Neural progenitor cell (in vitro differentiated cells): ENCODE data around the gene TOR1AIP2. TPM values are rescaled to one million over a fixed set of nuclear protein-coding genes. Genes with fewer than 3 reads are reported as not detected.
A peak's percentile ranks its signal among the peaks of the same experiment; 100 is the strongest.

Experiments used
- DNase-seq: peaks from one replicate; pipeline ENCODE4 v3.0.0-alpha.2; 2016; ENCODE audit warnings: low spot score
- H2AFZ ChIP-seq: fragments of 200-600 bp; sonication (generic); replicated peaks from 2 replicates; pipeline ENCODE4 v1.6.1; 2016; ENCODE audit warnings: antibody characterized with exemption
- H3F3A ChIP-seq: fragments of 200-600 bp; sonication (generic); 2 replicates; pipeline ENCODE4 v1.6.1; 2016; ENCODE audit warnings: antibody characterized with exemption, low read depth
- H3K27ac ChIP-seq: fragments of 200-600 bp; sonication (generic); 2 replicates; pipeline ENCODE4 v1.5.1; 2016; ENCODE audit warnings: mild to moderate bottlenecking
- H3K27me3 ChIP-seq: fragments of 200-600 bp; sonication (generic); 2 replicates; pipeline ENCODE4 v1.6.1; 2016; ENCODE audit warnings: mild to moderate bottlenecking, moderate library complexity
- H3K36me3 ChIP-seq: fragments of 200-600 bp; sonication (generic); 2 replicates; pipeline ENCODE4 v1.5.1; 2016
- H3K4me1 ChIP-seq: fragments of 200-600 bp; sonication (generic); 2 replicates; pipeline ENCODE4 v1.6.1; 2016; ENCODE audit warnings: mixed run types
- H3K4me2 ChIP-seq: fragments of 200-600 bp; sonication (generic); 2 replicates; pipeline ENCODE4 v1.6.1; 2016
- H3K4me3 ChIP-seq: fragments of 200-600 bp; sonication (generic); 2 replicates; pipeline ENCODE4 v1.5.1; 2016
- H3K79me2 ChIP-seq: fragments of 200-600 bp; sonication (generic); 2 replicates; pipeline ENCODE4 v1.6.1; 2016; ENCODE audit warnings: low read depth
- H3K9ac ChIP-seq: fragments of 200-600 bp; sonication (generic); 2 replicates; pipeline ENCODE4 v1.6.1; 2016
- H3K9me3 ChIP-seq: fragments of 200-600 bp; sonication (generic); 2 replicates; pipeline ENCODE4 v1.5.1; 2016; ENCODE audit warnings: low read depth
- H4K20me1 ChIP-seq: fragments of 200-600 bp; sonication (generic); 2 replicates; pipeline ENCODE4 v1.6.1; 2016; ENCODE audit warnings: low read depth
- H3K27ac Mint-ChIP-seq: 3 replicates; pipeline ENCODE4 v1.8.0; 2021; ENCODE audit warnings: mixed read lengths
- H3K27me3 Mint-ChIP-seq: 2 replicates; pipeline ENCODE4 v1.8.0; 2022; ENCODE audit warnings: low read depth, mild to moderate bottlenecking, inconsistent platforms, moderate library complexity, mixed read lengths; ENCODE audit not compliant: insufficient read depth
- H3K36me3 Mint-ChIP-seq: 3 replicates; pipeline ENCODE4 v1.8.0; 2021; ENCODE audit warnings: mixed read lengths
- H3K4me1 Mint-ChIP-seq: 3 replicates; pipeline ENCODE4 v1.8.0; 2021; ENCODE audit warnings: mixed read lengths
- H3K4me3 Mint-ChIP-seq: 3 replicates; pipeline ENCODE4 v1.8.0; 2021; ENCODE audit warnings: mild to moderate bottlenecking, moderate library complexity, mixed read lengths
- H3K9me3 Mint-ChIP-seq: 3 replicates; pipeline ENCODE4 v1.8.0; 2020; ENCODE audit warnings: mixed read lengths
- CTCF ChIP-seq: fragments of 200-600 bp; sonication (generic); IDR thresholded peaks from 2 replicates; pipeline ENCODE4 v1.5.1; 2017; ENCODE audit warnings: antibody characterized with exemption, mild to moderate bottlenecking
- EZH2 ChIP-seq: fragments of 200-600 bp; sonication (generic); IDR thresholded peaks from 2 replicates; pipeline ENCODE4 v1.6.1; 2017; ENCODE audit warnings: antibody characterized with exemption, mild to moderate bottlenecking, moderate library complexity
- EZH2phosphoT487 ChIP-seq: fragments of 200-600 bp; sonication (generic); IDR thresholded peaks from 2 replicates; pipeline ENCODE4 v1.6.1; 2017; ENCODE audit warnings: antibody characterized with exemption
- total RNA-seq: library from RNA; depleted of rRNA; stranded (reverse); fragments of >200 nt; gene quantifications from 2 replicates; pipeline ENCODE4 v1.2.3, GENCODE V29; 2015; ENCODE audit warnings: low replicate concordance

The TOR1AIP2 gene
- total RNA-seq, 1 donor from 2014 or later = 89.5 TPM

GRCh38 chr1:179831852-179832699, 45.5 kb downstream of the TOR1AIP2 start:
- Histone ChIP-seq H3K4me2 (no peak overlapping the region), H3K9me3 (no peaks in the 10 kb centered on the region), H3K9ac (no peak overlapping the region), H3K36me3 (no peaks in the 10 kb centered on the region), H3F3A (peaks cover 7% of the 10 kb centered on the region), H3K4me3 (no peak overlapping the region), H3K4me1 (peaks cover 10% of the 10 kb centered on the region), H3K27ac (no peak overlapping the region), H3K27me3 (no peaks in the 10 kb centered on the region), H3K79me2 (no peaks in the 10 kb centered on the region), H2AFZ (no peak overlapping the region), H4K20me1 (no peaks in the 10 kb centered on the region)
- Mint-ChIP-seq H3K4me3 (no peak overlapping the region), H3K9me3 (no peaks in the 10 kb centered on the region), H3K36me3 (peaks cover 4% of the 10 kb centered on the region), H3K27ac (peak overlapping the region; percentile 50), H3K4me1 (peaks cover 10% of the 10 kb centered on the region), H3K27me3 (peaks cover 5% of the 10 kb centered on the region)
- no peak for DNase-seq
- TF ChIP-seq EZH2phosphoT487 (no peak), CTCF (no peak), EZH2 (no peak)

- H3K36me3 ChIP-seq = no peaks in the 10 kb centered on the region
- H2AFZ ChIP-seq = no peak overlapping the region
- no peak overlapping the region for H3K4me2 ChIP-seq
- Mint-ChIP-seq H3K36me3 (peaks cover 4% of the 10 kb centered on the region), H3K27ac (peak overlapping the region; percentile 50), H3K4me3 (no peak overlapping the region), H3K27me3 (peaks cover 5% of the 10 kb centered on the region), H3K9me3 (no peaks in the 10 kb centered on the region), H3K4me1 (peaks cover 10% of the 10 kb centered on the region)
- no peaks in the 10 kb centered on the region for H3K79me2 ChIP-seq
- DNase-seq = no peak
- H3K4me3 ChIP-seq = no peak overlapping the region
- H3K4me1 ChIP-seq = peaks cover 10% of the 10 kb centered on the region
- TF ChIP-seq CTCF = no peak
- TF ChIP-seq EZH2phosphoT487 = no peak
- TF ChIP-seq EZH2 = no peak
- H4K20me1 ChIP-seq = no peaks in the 10 kb centered on the region
- H3K27me3 ChIP-seq = no peaks in the 10 kb centered on the region
- no peak overlapping the region for H3K27ac ChIP-seq
- no peak overlapping the region for H3K9ac ChIP-seq
- H3K9me3 ChIP-seq = no peaks in the 10 kb centered on the region
- H3F3A ChIP-seq = peaks cover 7% of the 10 kb centered on the region
Measured at GRCh38 chr1:179831225-179831624, 46.4 kb downstream of the TOR1AIP2 start.

GRCh38 chr1:179828554-179829110, 49.0 kb downstream of the TOR1AIP2 start:
- TF ChIP-seq CTCF (no peak), EZH2phosphoT487 (no peak), EZH2 (no peak)

More at GRCh38 chr1:179828554-179829110, 49.0 kb downstream of the TOR1AIP2 start:
- no peak overlapping the region for H3K4me2 ChIP-seq
- H3K9me3 Mint-ChIP-seq = no peaks in the 10 kb centered on the region
- H3K4me1 Mint-ChIP-seq = peaks cover 9% of the 10 kb centered on the region
- peaks cover 6% of the 10 kb centered on the region for H3K4me1 ChIP-seq
- H4K20me1 ChIP-seq = no peaks in the 10 kb centered on the region
- no peak overlapping the region for H3K27ac Mint-ChIP-seq
- H3K4me3 ChIP-seq = no peak overlapping the region
- peaks cover 6% of the 10 kb centered on the region for H3K27me3 Mint-ChIP-seq
- H3K27ac ChIP-seq = no peak overlapping the region
- H3K36me3 ChIP-seq = no peaks in the 10 kb centered on the region
- H3K9ac ChIP-seq = no peak overlapping the region
- no peaks in the 10 kb centered on the region for H3K79me2 ChIP-seq
- H3K27me3 ChIP-seq = no peaks in the 10 kb centered on the region
- H2AFZ ChIP-seq = no peak overlapping the region
- H3K4me3 Mint-ChIP-seq = no peak overlapping the region
- no peak for DNase-seq
- no peaks in the 10 kb centered on the region for H3K9me3 ChIP-seq
- H3K36me3 Mint-ChIP-seq = no peaks in the 10 kb centered on the region
- peaks cover 3% of the 10 kb centered on the region for H3F3A ChIP-seq
